Upper lobe of right lung (tissue), 1 donor: ENCODE results near the gene NOD1. TPM values are rescaled to one million over a fixed set of nuclear protein-coding genes. Genes with fewer than 3 reads are reported as not detected.

Experiments
- ATAC-seq: fragments of 200-7000 bp; cut with Tn5 transposase; one replicate; pipeline ENCODE4 v1.9.1; 2020; ENCODE audit warnings: mild to moderate bottlenecking, moderate library complexity
- DNase-seq: peaks from one replicate; pipeline ENCODE4 v3.0.0-alpha.2; 2020
- H3K27ac ChIP-seq: fragments of 200-600 bp; one replicate; pipeline ENCODE4 v1.8.0; 2022
- H3K27me3 ChIP-seq: fragments of 200-600 bp; one replicate; pipeline ENCODE4 v1.8.0; 2022; ENCODE audit warnings: mild to moderate bottlenecking
- H3K36me3 ChIP-seq: fragments of 200-600 bp; one replicate; pipeline ENCODE4 v1.8.0; 2022
- H3K4me1 ChIP-seq: fragments of 200-600 bp; one replicate; pipeline ENCODE4 v1.8.0; 2022
- H3K4me3 ChIP-seq: fragments of 200-600 bp; one replicate; pipeline ENCODE4 v1.8.0; 2022; ENCODE audit warnings: mild to moderate bottlenecking
- H3K9me3 ChIP-seq: fragments of 200-600 bp; one replicate; pipeline ENCODE4 v1.8.0; 2022
- CTCF ChIP-seq: fragments of 200-600 bp; IDR thresholded peaks from one replicate; pipeline ENCODE4 v1.8.0; 2022; ENCODE audit warnings: antibody characterized with exemption
- intact Hi-C: fragments of 100-400 bp; cut with DNase I; formaldehyde crosslinking; loops from one replicate; pipeline ENCODE4 v1.11.0; 2022
- total RNA-seq: library from RNA; stranded (reverse); fragmentation: NEBNext Ultra II Directional; extraction: Animal tissue kit (Norgen Biotek cat#: 25700); gene quantifications from one replicate; pipeline ENCODE4 v1.2.1, GENCODE V29; 2021
- donor health status: DM: no; HTN: yes; CAD: no; lungs with severe emphysema.

Gene NOD1
- total RNA-seq, 1 donor from 2014 or later: 43.5 TPM

- ATAC-seq (peak; percentile 11), DNase-seq (no peak)
- intact Hi-C loops: no loop called here
- Histone ChIP-seq H3K36me3 (peaks cover 53% of the 10 kb centered on the region), H3K4me1 (peaks cover 11% of the 10 kb centered on the region), H3K27me3 (no peaks in the 10 kb centered on the region), H3K9me3 (no peaks in the 10 kb centered on the region), H3K27ac (no peak overlapping the region), H3K4me3 (no peak overlapping the region)
- no peak for TF ChIP-seq CTCF
These were observed 32.3 kb downstream of the NOD1 start for GRCh38 chr7:30446266-30446665.

GRCh38 chr7:30445770-30446169 lies 32.8 kb downstream of the NOD1 start:
- H3K36me3 ChIP-seq: peaks cover 48% of the 10 kb centered on the region
- H3K27me3 ChIP-seq: no peaks in the 10 kb centered on the region
- peaks cover 11% of the 10 kb centered on the region for H3K4me1 ChIP-seq
- H3K9me3 ChIP-seq: no peaks in the 10 kb centered on the region
- no peak overlapping the region for H3K27ac ChIP-seq
- intact Hi-C loops: no loop called here
- no peak overlapping the region for H3K4me3 ChIP-seq
- DNase-seq: peak; percentile 89
- ATAC-seq: peak; percentile 99
- TF ChIP-seq CTCF: peak; percentile 54

DNA sequence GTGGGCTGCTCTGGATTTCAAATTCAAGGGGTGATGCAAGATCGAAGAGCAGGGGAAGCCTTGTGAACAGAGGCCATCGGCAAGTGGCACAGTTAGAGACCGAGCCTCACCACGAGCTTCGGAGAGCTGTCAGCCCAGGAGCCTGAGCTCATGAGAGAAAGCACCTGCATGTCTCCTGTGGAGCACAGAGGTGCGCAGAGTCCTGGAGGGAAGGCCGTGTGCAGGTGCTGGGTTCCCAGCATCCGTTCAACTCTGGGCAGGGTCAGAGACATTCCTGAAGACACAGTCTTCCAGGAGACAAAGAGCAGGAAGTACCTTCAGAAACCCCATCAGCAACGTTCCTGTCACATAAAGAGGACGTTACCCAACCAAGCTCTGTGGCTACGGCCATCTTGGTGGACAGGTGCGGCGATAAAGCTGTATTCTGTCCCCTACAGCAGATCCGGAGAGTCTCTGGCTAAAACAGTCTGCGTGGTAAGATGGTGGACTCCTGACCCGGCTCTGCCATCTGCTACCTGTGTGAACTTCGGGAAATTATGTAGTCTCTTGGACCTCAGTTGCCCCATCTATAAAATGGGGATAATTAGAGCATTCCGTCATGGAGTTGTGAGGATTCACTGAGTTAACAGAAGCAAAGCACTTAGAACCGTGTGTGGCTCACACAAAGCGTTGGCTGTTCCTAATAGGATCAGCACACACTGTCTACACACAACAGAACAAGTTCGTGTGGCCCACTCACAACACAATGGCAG lies 40.6 kb downstream of the NOD1 start:
- H3K27me3 ChIP-seq: no peaks in the 10 kb centered on the region
- H3K27ac ChIP-seq: no peak overlapping the region
- peaks cover 39% of the 10 kb centered on the region for H3K36me3 ChIP-seq
- TF ChIP-seq CTCF: no peak
- DNase-seq (no peak), ATAC-seq (no peak)
- H3K9me3 ChIP-seq: no peaks in the 10 kb centered on the region
- intact Hi-C loops: no loop called here
- peaks cover 21% of the 10 kb centered on the region for H3K4me1 ChIP-seq
- H3K4me3 ChIP-seq: no peak overlapping the region

- peaks cover 39% of the 10 kb centered on the region for H3K36me3 ChIP-seq
- ATAC-seq: no peak
- no peak for TF ChIP-seq CTCF
- H3K27me3 ChIP-seq: no peaks in the 10 kb centered on the region
- H3K4me3 ChIP-seq: no peak overlapping the region
- peaks cover 36% of the 10 kb centered on the region for H3K4me1 ChIP-seq
- intact Hi-C loops: no loop called here
- H3K27ac ChIP-seq: no peak overlapping the region
- DNase-seq: no peak
- no peaks in the 10 kb centered on the region for H3K9me3 ChIP-seq
These were observed 42.1 kb downstream of the NOD1 start for GRCh38 chr7:30436518-30436917.

GRCh38 chr7:30436046-30436445 lies 42.5 kb downstream of the NOD1 start:
- H3K27ac ChIP-seq: no peak overlapping the region
- intact Hi-C loops: no loop called here
- no peak overlapping the region for H3K4me3 ChIP-seq
- no peaks in the 10 kb centered on the region for H3K9me3 ChIP-seq
- no peaks in the 10 kb centered on the region for H3K27me3 ChIP-seq
- H3K4me1 ChIP-seq: peaks cover 41% of the 10 kb centered on the region
- DNase-seq: no peak
- no peak for TF ChIP-seq CTCF
- H3K36me3 ChIP-seq: peaks cover 39% of the 10 kb centered on the region
- ATAC-seq: no peak
